ENCODE results near the gene SLC18B1. TPM values are rescaled to one million over a fixed set of nuclear protein-coding genes. Genes with fewer than 3 reads are reported as not detected.

The SLC18B1 gene
- polyA plus RNA-seq, 3 donors, result 10.3 to 36.6 (median 24.8) TPM

DNA sequence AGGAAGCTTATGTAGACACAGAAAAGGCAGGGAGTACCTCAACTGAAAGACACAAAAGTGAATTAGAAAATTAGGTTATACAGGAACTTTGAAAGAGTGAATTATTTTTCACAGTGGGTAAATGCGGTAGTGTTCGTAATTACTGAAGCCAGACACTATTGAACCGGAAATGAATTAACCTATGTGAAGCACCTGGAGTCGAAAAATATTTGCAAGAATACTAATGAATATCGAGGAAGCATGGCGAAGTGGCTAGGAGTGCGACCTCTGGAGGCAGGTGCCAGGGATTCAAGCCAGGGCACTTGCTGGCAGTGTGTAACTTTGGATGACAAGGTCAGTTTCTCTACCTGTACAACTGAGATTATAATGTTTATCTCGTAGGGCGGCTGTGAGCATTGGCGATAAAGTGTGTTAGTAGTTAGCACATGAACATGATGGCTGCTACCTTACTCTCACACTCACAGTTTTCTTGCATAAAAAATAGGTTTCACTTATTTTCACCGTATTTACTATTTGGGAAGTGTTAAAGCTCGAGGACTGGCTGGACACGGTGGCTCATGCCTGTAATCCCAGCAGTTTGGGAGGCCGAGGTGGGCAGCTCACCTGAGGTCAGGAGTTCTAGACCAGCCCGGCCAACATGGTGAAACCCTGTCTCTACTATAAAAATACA is 567 bp upstream of the SLC18B1 start:
- TF ChIP-seq, protein P1, sequence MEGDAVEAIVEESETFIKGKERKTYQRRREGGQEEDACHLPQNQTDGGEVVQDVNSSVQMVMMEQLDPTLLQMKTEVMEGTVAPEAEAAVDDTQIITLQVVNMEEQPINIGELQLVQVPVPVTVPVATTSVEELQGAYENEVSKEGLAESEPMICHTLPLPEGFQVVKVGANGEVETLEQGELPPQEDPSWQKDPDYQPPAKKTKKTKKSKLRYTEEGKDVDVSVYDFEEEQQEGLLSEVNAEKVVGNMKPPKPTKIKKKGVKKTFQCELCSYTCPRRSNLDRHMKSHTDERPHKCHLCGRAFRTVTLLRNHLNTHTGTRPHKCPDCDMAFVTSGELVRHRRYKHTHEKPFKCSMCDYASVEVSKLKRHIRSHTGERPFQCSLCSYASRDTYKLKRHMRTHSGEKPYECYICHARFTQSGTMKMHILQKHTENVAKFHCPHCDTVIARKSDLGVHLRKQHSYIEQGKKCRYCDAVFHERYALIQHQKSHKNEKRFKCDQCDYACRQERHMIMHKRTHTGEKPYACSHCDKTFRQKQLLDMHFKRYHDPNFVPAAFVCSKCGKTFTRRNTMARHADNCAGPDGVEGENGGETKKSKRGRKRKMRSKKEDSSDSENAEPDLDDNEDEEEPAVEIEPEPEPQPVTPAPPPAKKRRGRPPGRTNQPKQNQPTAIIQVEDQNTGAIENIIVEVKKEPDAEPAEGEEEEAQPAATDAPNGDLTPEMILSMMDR (IDR thresholded peaks at IDR 0.05), result peak; percentile 83
- H3K9ac ChIP-seq (ENCODE audit: insufficient read depth, low read length, poor library complexity, severe bottlenecking), result peak overlapping the region; percentile 70
- peaks cover 0 to 3% (median 0%) of the 10 kb centered on the region in 7 donors for H3K9me3 Mint-ChIP-seq

DNA sequence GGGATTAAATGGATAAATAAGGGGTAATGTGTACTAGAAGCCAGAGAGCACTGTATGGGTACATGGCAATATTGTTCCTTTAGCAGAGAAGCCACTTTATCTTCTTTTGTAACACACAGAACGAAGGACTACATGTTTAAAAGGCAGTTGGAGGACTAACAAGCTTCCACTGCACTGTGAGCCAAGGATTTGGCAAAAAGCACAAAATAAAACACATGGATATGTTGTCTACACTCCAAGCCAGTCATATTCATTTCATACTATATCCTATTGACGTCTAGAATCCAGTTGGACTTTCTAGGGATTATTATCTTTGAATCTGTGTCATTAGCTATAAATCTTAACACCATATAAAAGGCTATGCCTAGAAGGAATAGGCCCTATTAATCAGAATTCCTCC is 3.0 kb downstream of the SLC18B1 start:
- Mint-ChIP-seq H3K27ac (no peak overlapping the region), H3K36me3 (peaks cover 9 to 10% of the 10 kb centered on the region in 2 donors), H3K4me1 (peaks cover 12% of the 10 kb centered on the region), H3K9me3 (peaks cover 0 to 2% (median 0%) of the 10 kb centered on the region in 7 donors), H3K4me3 (no peak overlapping the region), H3K27me3 (ENCODE audit: low read depth in 3 of 3) (peaks cover 0 to 5% (median 3%) of the 10 kb centered on the region in 3 donors)
- no peaks in the 10 kb centered on the region for H3K36me3 ChIP-seq (replicated peaks in 1 of 2; ENCODE audit: control insufficient read depth in 1 of 2, insufficient read depth in 2 of 2, low read length in 2 of 2)
- H3K27ac ChIP-seq (ENCODE audit: low read depth in 1 of 2, low read length in 2 of 2), result no peak overlapping the region
- DNase-seq, result no peak
- H3K27me3 ChIP-seq (ENCODE audit: control insufficient read depth in 2 of 2, insufficient read depth in 2 of 2, low read length in 2 of 2), result no peaks in the 10 kb centered on the region
- no CpG with 5 or more reads among the region's 2 CpGs for WGBS (ENCODE audit: insufficient coverage)
- H2AFZ ChIP-seq (ENCODE audit: insufficient read depth, low read depth, low read length, poor library complexity, severe bottlenecking), result no peak overlapping the region
- intact Hi-C loops (cut with micrococcal nuclease), result no loop called here
- no peak overlapping the region for H3K9ac ChIP-seq (ENCODE audit: insufficient read depth, low read length, poor library complexity, severe bottlenecking)
- no peaks in the 10 kb centered on the region for H3K79me2 ChIP-seq (ENCODE audit: insufficient read depth, low read length)
- TF ChIP-seq, protein P1 (IDR thresholded peaks at IDR 0.05), result no peak
- no peak overlapping the region for H3K4me3 ChIP-seq (replicated peaks in 1 of 3; ENCODE audit: low read depth in 2 of 3, low read length in 3 of 3)
- H3K4me1 ChIP-seq (ENCODE audit: control insufficient read depth in 1 of 2, insufficient read depth in 2 of 2, low read length in 2 of 2), result peaks cover 6 to 15% of the 10 kb centered on the region in 2 donors
- no peaks in the 10 kb centered on the region for H4K20me1 ChIP-seq (ENCODE audit: insufficient read depth, low read length)
- H3K4me2 ChIP-seq (replicated peaks; ENCODE audit: extremely low read depth, low read length, poor library complexity, severe bottlenecking), result no peak overlapping the region
- no peaks in the 10 kb centered on the region for H3K9me3 ChIP-seq (replicated peaks in 1 of 2; ENCODE audit: control insufficient read depth in 1 of 2, insufficient read depth in 1 of 2, low read length in 2 of 2)

More for the DNA sequence above, 567 bp upstream of the SLC18B1 start:
- peaks cover 1 to 10% (median 3%) of the 10 kb centered on the region in 3 donors for H3K27me3 Mint-ChIP-seq (ENCODE audit: low read depth in 3 of 3)
- H3K79me2 ChIP-seq (ENCODE audit: insufficient read depth, low read length), result no peaks in the 10 kb centered on the region
- H3K4me2 ChIP-seq (replicated peaks; ENCODE audit: extremely low read depth, low read length, poor library complexity, severe bottlenecking), result peak overlapping the region; percentile 77
- peak; percentile 23 to 63 (median 53) for DNase-seq
- H4K20me1 ChIP-seq (ENCODE audit: insufficient read depth, low read length), result no peaks in the 10 kb centered on the region
- H3K27ac Mint-ChIP-seq, result peak overlapping the region in 3 of 7 donors; percentile 21 to 70 (median 69)
- H3K4me1 ChIP-seq (ENCODE audit: control insufficient read depth in 1 of 2, insufficient read depth in 2 of 2, low read length in 2 of 2), result peaks cover 3 to 10% of the 10 kb centered on the region in 2 donors
- H3K4me1 Mint-ChIP-seq, result peaks cover 8% of the 10 kb centered on the region
- H3K9me3 ChIP-seq (replicated peaks in 1 of 2; ENCODE audit: control insufficient read depth in 1 of 2, insufficient read depth in 1 of 2, low read length in 2 of 2), result no peaks in the 10 kb centered on the region
- H2AFZ ChIP-seq (ENCODE audit: insufficient read depth, low read depth, low read length, poor library complexity, severe bottlenecking), result no peak overlapping the region
- intact Hi-C loops (cut with micrococcal nuclease), result no loop called here
- peaks cover 3 to 7% of the 10 kb centered on the region in 2 donors for H3K36me3 Mint-ChIP-seq
- H3K27me3 ChIP-seq (ENCODE audit: control insufficient read depth in 2 of 2, insufficient read depth in 2 of 2, low read length in 2 of 2), result no peaks in the 10 kb centered on the region
- H3K4me3 Mint-ChIP-seq, result no peak overlapping the region
- peak overlapping the region in 1 of 2 donors; percentile 69 for H3K27ac ChIP-seq (ENCODE audit: low read depth in 1 of 2, low read length in 2 of 2)
- no peaks in the 10 kb centered on the region for H3K36me3 ChIP-seq (replicated peaks in 1 of 2; ENCODE audit: control insufficient read depth in 1 of 2, insufficient read depth in 2 of 2, low read length in 2 of 2)
- WGBS (ENCODE audit: insufficient coverage), result 18% methylated on average over 11 of the region's 15 CpGs
- peak overlapping the region in 2 of 3 experiments; percentile 78 to 90 for H3K4me3 ChIP-seq (replicated peaks in 1 of 3; ENCODE audit: low read depth in 2 of 3, low read length in 3 of 3)

All from CD14-positive monocyte (primary cell).